Inferior parietal cortex (tissue), 1 donor: ENCODE measurements around the gene FGFR4.

Experiments
- DNase-seq: peaks from one replicate; pipeline ENCODE4 v3.0.0-alpha.2; 2016; ENCODE audit errors: extremely low spot score

Gene FGFR4

DNA sequence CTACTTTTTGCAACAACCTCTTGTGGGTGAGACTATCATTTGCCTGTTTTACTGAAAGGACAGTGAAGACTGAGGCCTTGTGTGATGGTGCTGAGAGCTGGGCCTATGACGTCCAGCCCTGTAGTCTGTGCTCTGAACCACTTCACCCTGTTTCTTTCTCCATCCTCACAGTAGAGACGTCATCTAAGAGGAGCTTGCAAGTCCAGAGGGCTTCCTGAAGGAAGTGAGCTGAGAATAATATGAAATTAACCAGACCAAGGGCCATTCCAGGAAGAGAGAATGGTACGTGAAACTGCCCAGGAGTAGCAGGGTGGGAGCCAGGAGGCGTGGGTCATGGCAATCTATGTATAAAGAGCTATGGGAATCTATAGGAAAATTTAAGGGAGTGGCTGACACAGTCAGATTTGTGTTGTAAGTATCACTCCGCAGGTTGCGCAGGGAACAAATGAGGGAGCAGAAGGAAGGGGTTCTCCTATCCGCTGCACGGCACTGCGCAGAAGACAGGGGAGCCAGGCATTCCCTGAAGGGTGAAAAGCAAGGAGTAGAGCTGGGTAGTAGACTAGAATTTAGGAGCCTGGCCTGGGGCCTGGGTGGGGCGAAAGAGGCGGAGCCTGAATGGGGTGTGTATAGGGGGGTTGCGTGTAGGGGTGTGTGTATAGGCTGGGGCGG lies 596 bp upstream of the FGFR4 start:
- DNase-seq: no peak

DNA sequence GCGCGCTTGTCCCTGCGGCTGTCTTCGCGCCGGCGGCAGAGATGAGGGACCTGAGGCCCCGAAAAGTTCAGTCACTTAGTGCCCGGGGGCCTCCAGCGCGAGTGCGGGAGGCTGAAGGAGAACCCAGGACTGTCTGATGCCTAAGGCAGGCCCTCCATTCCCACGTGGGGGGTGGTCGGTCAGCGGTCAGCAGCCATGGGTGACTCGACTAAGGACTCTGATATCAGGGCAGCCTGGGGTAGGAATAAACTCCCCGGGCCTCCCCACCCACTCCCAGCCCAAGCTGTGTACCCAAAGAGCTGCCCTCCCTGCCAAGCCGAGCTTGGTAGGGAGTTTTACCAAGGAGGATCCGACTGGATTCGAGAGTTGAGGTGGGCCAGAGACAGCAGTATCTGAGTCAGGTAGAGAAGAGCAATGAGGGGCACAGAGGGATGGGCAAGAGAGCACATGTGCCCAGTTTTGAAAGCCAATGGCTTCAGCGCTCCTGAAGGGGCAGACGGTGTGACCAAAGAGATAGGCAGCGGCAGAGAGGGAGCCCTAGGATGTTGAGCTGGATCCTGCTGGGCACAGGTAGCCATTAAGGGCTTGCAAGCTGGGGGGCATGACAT lies 787 bp downstream of the FGFR4 start:
- DNase-seq: no peak

DNA sequence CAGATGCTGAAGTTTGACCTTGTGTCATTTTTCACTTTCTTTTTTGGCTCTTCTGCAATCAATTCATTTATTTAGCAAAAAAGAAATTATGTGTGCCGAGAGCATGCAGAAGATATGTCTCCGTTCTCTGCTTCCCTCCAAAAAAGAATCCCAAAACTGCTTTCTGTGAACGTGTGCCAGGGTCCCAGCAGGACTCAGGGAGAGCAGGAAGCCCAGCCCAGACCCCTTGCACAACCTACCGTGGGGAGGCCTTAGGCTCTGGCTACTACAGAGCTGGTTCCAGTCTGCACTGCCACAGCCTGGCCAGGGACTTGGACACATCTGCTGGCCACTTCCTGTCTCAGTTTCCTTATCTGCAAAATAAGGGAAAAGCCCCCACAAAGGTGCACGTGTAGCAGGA lies 2.4 kb downstream of the FGFR4 start:
- DNase-seq: no peak

DNA sequence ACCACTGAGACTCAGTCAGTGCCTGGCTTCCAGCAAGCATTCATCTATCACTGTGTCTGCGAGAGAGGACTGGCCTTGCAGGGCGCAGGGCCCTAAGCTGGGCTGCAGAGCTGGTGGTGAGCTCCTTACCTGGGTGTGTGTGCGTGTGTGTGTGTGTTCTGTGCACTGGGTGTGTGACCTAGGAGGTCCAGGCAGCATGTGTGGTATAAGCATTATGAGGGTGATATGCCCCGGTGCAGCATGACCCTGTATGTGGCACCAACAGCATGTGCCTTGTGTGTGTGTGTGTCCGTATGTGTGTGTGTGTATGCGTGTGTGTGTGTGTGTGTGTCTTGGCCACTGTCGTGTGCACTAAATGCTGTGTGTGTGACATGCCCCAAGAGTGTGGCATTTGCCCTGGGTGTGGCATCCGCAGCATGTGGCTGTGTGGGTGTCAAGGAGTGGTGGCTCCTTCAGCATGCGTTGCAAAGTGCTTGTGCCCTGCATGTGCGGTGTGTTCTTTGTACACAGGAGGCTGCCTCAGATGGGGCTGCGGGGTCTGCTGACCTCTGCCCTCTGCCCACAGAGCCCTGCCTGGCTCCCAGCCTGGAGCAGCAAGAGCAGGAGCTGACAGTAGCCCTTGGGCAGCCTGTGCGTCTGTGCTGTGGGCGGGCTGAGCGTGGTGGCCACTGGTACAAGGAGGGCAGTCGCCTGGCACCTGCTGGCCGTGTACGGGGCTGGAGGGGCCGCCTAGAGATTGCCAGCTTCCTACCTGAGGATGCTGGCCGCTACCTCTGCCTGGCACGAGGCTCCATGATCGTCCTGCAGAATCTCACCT lies 3.3 kb downstream of the FGFR4 start:
- no peak for DNase-seq

DNA sequence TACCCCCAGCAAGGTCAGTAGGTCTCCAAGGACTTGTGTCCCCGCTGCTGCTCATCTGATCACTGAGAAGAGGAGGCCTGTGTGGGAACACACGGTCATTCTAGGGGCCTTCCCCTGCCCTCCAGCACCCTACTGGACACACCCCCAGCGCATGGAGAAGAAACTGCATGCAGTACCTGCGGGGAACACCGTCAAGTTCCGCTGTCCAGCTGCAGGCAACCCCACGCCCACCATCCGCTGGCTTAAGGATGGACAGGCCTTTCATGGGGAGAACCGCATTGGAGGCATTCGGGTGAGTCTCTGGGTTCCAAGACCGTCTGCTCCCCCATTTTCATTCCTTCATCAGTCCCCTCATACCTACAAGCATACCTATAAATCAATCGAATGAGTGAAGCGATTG lies 4.1 kb downstream of the FGFR4 start:
- DNase-seq: no peak

- DNase-seq: no peak
These were observed 4.5 kb downstream of the FGFR4 start for GRCh38 chr5:177091232-177091631.

GRCh38 chr5:177092178-177093081 lies 5.7 kb downstream of the FGFR4 start:
- no peak for DNase-seq

- DNase-seq: no peak
These were observed 6.5 kb downstream of the FGFR4 start for GRCh38 chr5:177093082-177093712.

GRCh38 chr5:177093803-177094202 lies 7.1 kb downstream of the FGFR4 start:
- no peak for DNase-seq

DNA sequence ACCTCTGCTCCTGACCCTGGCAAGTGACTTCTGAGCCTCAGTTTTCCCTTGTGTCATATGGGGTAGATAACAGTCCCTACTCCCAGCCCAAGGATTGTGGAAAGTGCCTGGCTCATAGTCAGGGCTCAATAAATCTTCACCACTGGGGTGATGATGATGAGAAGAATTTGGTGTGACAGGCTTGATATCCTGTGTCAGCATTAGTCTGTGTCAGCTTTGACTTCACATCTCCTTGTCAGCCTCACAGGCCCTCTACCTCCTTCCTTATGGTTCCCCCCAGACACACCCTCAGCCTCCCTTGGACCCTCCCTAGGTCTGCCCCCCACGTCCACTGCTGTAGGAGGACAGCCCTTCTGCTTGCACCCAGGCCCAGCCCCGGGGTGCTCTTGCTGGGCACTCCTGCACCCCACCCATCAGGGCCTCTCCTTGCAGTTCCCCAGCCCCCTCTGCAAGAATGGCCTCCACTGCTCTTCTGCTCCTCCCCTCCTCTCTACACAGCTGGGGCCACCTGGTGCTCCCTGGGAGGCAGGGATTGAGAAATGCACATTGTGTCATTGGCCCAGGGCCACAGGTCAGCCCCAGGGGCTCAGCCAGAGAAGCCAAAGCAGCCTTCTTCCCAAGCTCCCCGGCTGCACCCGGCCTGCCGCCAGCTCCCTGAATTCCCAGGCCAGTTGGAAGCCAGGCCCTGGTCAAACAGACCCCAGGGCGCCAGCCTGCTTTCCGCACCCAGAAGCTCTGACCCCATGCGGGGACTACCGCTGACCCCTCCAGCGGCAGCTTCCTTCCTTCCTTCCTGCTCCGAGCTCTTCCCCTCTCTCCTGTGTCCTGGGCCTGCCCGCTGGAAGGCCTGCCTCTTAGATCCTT lies 7.7 kb downstream of the FGFR4 start:
- DNase-seq: no peak

DNA sequence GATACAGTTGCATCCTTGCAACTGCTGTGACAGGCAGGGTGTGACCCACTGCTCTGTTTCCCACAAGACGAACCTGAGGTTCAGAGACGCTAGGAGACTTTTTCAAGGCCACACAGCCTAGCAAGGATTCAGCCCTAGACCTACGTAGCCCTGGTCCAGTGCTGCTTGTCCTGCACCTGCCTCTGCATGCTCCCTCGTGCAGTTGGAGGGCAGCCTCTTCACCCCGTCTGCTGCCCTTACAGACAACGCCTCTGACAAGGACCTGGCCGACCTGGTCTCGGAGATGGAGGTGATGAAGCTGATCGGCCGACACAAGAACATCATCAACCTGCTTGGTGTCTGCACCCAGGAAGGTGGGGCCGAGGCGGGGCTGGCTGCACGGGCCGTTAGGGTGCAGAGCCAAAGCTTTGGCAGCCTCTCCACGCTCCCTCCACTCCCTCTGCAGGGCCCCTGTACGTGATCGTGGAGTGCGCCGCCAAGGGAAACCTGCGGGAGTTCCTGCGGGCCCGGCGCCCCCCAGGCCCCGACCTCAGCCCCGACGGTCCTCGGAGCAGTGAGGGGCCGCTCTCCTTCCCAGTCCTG lies 8.5 kb downstream of the FGFR4 start:
- DNase-seq: no peak

- DNase-seq: no peak
These were observed 9.7 kb downstream of the FGFR4 start for GRCh38 chr5:177096162-177097015.

DNA sequence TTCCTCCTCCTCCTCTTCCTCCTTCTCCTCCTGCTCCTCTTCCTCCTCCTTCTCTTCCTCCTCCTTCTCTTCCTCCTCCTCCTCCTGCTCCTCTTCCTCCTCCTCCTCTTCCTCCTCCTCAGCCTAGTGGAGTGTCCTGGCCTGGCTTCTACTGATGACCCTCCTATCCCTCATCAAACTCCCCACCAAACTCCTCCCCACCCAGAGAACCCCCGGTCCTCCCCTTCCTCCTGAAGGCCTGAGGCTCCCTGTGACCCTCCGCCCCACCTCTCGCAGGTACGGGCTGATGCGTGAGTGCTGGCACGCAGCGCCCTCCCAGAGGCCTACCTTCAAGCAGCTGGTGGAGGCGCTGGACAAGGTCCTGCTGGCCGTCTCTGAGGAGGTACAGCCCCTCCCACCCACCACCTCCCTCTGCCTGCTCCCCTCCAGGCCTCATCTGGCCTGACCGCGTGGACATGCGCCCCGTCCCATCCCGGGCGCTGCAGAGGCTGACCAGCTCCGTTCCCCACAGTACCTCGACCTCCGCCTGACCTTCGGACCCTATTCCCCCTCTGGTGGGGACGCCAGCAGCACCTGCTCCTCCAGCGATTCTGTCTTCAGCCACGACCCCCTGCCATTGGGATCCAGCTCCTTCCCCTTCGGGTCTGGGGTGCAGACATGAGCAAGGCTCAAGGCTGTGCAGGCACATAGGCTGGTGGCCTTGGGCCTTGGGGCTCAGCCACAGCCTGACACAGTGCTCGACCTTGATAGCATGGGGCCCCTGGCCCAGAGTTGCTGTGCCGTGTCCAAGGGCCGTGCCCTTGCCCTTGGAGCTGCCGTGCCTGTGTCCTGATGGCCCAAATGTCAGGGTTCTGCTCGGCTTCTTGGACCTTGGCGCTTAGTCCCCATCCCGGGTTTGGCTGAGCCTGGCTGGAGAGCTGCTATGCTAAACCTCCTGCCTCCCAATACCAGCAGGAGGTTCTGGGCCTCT lies 10.6 kb downstream of the FGFR4 start:
- no peak for DNase-seq

DNA sequence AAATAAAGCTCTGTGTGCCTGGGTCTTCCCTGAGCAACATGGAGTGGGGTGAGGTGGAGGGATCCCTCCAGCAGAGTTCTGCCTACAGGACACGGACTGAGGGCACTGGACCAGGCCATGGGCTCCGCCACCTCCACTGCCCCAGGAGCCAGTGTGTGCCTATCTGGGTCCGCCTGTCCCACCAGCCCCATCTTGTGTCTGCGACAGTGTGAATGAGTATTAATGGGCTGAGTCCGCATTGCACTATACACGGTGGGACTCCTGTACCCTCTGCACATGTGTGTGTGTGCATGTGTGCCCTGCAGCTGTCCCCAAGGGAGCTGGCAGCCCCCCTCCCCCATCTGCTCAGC lies 11.4 kb downstream of the FGFR4 start:
- DNase-seq: no peak

DNA sequence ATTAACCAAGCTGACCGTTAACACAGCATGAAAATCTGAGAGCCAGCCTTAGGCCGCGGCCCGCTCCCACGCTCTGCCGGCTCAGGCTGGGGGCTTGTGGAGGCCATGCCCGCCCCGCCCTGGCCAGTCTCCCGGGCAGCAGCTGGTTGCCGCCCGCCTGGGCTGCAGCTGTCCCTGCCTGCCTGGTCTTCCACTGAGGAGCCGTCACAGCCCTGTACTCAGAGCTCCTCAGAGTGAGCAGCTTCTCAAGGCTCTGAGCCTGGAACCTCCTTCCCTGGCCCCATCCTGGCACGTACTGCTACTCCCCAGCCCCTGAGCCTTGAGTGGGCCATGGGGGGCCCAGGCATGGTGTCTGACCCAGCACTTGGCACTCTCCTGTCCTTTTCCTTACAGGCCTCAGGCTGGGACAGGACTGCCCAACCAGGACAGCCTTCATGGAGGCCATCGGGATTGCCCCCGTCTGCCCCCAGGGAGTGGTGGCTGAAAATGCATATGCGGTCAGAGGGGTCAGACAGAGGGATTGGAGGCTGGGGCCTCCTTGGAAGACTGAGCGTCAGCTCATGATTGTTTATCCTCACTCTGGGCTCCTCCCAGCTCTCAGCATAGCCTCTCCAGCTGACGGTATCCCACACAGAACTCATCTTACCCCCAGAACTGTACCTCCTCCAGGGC lies 11.9 kb downstream of the FGFR4 start:
- no peak for DNase-seq

GRCh38 chr5:177099422-177100093 lies 12.8 kb downstream of the FGFR4 start:
- no peak for DNase-seq

- DNase-seq: no peak
These were observed 14.0 kb downstream of the FGFR4 start for GRCh38 chr5:177100714-177101121.
